ENCODE measurements around the gene CALCA. TPM values are rescaled to one million over a fixed set of nuclear protein-coding genes. Genes with fewer than 3 reads are reported as not detected.

Gene CALCA
- total and polyA plus RNA-seq, 2 of the 4 experiments (the other 2 are of a cell fraction): not detected

GRCh38 chr11:14932447-14932846 lies 39.7 kb downstream of the CALCA start:
- no peak overlapping the region for H3K4me3 ChIP-seq (ENCODE audit: insufficient read depth, low read depth, low read length)
- H4K91ac ChIP-seq (ENCODE audit: insufficient read depth, low read depth, low read length): no peak overlapping the region
- in situ Hi-C loops (cut with MboI; ENCODE audit: low sequenced_read_pairs) (no loop called here), intact Hi-C loops (cut with micrococcal nuclease) (no loop called here), dilution Hi-C loops (cut with HindIII; ENCODE audit: low sequenced_read_pairs, unreplicated experiment) (no loop called here)
- no peak overlapping the region for H2BK5ac ChIP-seq (ENCODE audit: low read depth, low read length, poor library complexity, severe bottlenecking)
- H3K27ac ChIP-seq (ENCODE audit: insufficient read depth, low read length): no peak overlapping the region
- ChIA-PET POLR2A (ENCODE audit: unreplicated experiment) (no interaction called here), CTCF (no interaction called here)
- TF ChIP-seq CHD1 (IDR thresholded peaks at IDR 0.05; ENCODE audit: low read depth, low read length) (no peak), BHLHE40 (IDR thresholded peaks at IDR 0.05; ENCODE audit: low read depth, low read length) (no peak), CEBPB (IDR thresholded peaks at IDR 0.05; ENCODE audit: low read depth, low read length) (no peak), MAZ (IDR thresholded peaks at IDR 0.05; ENCODE audit: borderline replicate concordance, low read depth, low read length) (no peak), SMC3 (IDR thresholded peaks at IDR 0.05; ENCODE audit: low read depth, low read length) (no peak), MXI1 (IDR thresholded peaks at IDR 0.05; ENCODE audit: borderline replicate concordance, low read depth, low read length) (no peak), RAD21 (IDR thresholded peaks at IDR 0.05; ENCODE audit: low read length) (no peak), MAFK (IDR thresholded peaks at IDR 0.05; ENCODE audit: low read depth, low read length) (no peak), NFE2L2 (IDR thresholded peaks at IDR 0.05; ENCODE audit: low read depth, low read length) (no peak)
- H4K8ac ChIP-seq (ENCODE audit: low read depth in 2 of 2, low read length in 2 of 2): no peak overlapping the region
- H2AK9ac ChIP-seq (replicated peaks; ENCODE audit: low read depth, low read length, poor library complexity): no peak overlapping the region
- no peak overlapping the region for H3K18ac ChIP-seq (ENCODE audit: low read depth, low read length)
- ATAC-seq (ENCODE audit: low read depth): no peak
- no peak overlapping the region for H2AFZ ChIP-seq (replicated peaks; ENCODE audit: low read length, poor library complexity)
- no peak overlapping the region for H3K14ac ChIP-seq (replicated peaks; ENCODE audit: low read depth, low read length)
- no peak overlapping the region for H2BK120ac ChIP-seq (ENCODE audit: low read depth, low read length)
- H3K9me1 ChIP-seq (ENCODE audit: insufficient read depth, low read length): no peaks in the 10 kb centered on the region
- no peak overlapping the region for H2BK20ac ChIP-seq (ENCODE audit: low read depth, low read length)
- no peak overlapping the region for H4K5ac ChIP-seq (ENCODE audit: low read depth, low read length)
- H3K56ac ChIP-seq (ENCODE audit: extremely low read depth, insufficient read depth, low read length): no peak overlapping the region
- H3K79me1 ChIP-seq (ENCODE audit: low read depth in 1 of 2, low read length in 2 of 2): no peaks in the 10 kb centered on the region
- no peak overlapping the region for H2BK15ac ChIP-seq (ENCODE audit: low read depth, low read length)
- H3K4ac ChIP-seq (ENCODE audit: low read depth, low read length): no peak overlapping the region
- no peak overlapping the region for H2AK5ac ChIP-seq (ENCODE audit: low read depth, low read length)
- H3K9ac ChIP-seq (ENCODE audit: low read depth, low read length): no peak overlapping the region
- H3K23ac ChIP-seq (ENCODE audit: low read depth, low read length): no peak overlapping the region
- no TSS peak for BruUV-seq (replicated peaks)
- H3K9me3 ChIP-seq (ENCODE audit: control insufficient read depth, insufficient read depth, low read length): no peaks in the 10 kb centered on the region
- H3K4me2 ChIP-seq (ENCODE audit: low read depth, low read length): no peak overlapping the region
- H3K27me3 ChIP-seq (ENCODE audit: control insufficient read depth, insufficient read depth, low read length): no peaks in the 10 kb centered on the region; the same call in 1 of the 2 replicates
- DNase-seq: no peak
- no peaks in the 10 kb centered on the region for H3K4me1 ChIP-seq (ENCODE audit: control insufficient read depth, insufficient read depth, low read length)
- H3K36me3 ChIP-seq (ENCODE audit: control insufficient read depth, insufficient read depth, low read length): no peaks in the 10 kb centered on the region
- H4K20me1 ChIP-seq (ENCODE audit: insufficient read depth, low read length): no peaks in the 10 kb centered on the region
